Right renal pelvis (tissue), 4 donors: ENCODE data around the gene CELA1. TPM values are rescaled to one million over a fixed set of nuclear protein-coding genes. Genes with fewer than 3 reads are reported as not detected.
"Not testable (repeated sequence)": the region's sequence is repeated elsewhere in the genome, so short reads cannot be mapped to it uniquely, and the experiment has no call there.

ENCODE experiments used
- DNase-seq, 4 donors: peaks; one replicate each; pipeline ENCODE4 v3.0.0-alpha.2; 2013; ENCODE audit warnings: low read depth in 4 of 4, low spot score in 3 of 4, missing footprints in 1 of 4
- polyA plus RNA-seq, 4 donors: library from polyadenylated mRNA; unstranded; fragments of 120-200 nt; gene quantifications; one replicate each; pipeline ENCODE4 v1.2.1, GENCODE V29; 2013; ENCODE audit not compliant: insufficient read length in 4 of 4

Gene CELA1
- polyA plus RNA-seq, 4 donors = not detected

DNA sequence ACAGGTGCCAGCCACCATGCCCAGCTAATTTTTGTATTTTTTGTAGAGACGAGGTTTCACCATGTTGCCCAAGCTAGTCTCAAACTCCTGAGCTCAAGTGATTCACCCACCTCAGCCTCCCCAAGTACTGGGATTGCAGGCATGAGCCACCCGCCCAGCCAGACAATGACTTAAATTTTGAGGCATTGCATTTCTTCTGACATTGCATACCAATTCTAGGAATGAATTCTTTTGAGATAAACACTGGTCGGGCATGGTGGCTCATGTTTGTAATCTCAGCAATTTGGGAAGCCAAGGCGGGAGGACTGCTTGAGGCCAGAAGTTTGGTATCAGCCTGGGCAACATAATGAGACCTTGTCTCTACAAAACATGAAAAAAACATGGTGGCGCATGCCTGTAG, 2.5 kb upstream of the CELA1 start:
- no peak for DNase-seq

DNA sequence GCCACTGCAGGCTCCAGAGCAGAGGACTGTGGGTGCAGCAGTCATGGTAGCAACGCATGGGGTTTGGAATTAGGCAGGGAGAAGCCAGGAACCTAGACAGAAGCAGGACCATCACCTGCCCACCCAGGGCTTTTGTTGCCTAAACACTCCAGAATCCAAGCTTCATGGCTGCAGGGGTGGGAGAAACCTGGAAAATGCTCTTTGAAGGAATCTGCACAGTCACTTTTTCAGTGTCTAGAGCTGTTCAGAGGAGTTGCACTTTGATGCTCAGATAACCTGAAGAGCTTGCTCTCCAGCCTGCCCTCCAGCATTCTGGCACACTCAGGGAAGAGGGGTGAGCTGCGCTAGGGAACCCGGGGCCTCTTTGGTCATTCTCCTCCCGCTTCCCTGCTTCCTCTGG, 1.6 kb upstream of the CELA1 start:
- DNase-seq = no peak

DNA sequence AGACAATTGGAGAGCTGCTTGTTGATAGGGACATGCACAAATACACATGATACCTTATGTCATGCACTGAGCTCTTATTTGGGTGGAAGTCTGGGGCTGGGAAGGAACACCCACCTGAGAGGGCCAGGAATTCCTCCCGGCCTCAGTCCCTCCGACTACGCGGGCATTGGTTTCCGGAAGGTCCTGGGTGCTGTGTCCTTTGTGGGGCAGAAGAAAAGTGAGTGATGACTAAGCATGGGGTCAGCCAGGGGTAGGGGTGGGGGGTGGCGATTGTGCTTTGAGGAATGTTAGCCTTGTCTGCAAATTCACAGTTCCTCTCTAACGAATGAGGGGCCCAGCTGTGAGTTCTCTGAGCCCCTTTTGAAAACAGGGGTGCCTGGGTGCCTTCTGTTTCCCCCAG, 798 bp downstream of the CELA1 start:
- no peak for DNase-seq

DNA sequence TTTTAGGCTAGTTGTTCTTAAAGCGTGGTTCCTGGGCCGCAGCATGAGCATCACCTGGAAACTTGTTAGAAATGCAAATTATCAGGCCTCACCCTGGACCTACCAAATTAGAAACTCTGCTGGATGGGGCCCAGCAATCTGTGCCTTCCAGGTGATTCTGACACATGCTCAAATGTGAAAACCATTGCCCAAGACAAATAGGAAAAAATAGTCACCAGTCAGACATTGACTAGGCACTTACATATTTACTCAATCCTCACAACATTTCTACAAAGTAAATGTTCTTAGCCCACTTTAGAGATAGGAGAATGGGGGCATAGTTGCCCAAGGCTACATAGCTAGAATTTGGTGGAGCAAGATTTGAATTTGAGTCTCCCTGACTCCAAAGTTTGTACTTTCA, 3.3 kb downstream of the CELA1 start:
- no peak for DNase-seq

DNA sequence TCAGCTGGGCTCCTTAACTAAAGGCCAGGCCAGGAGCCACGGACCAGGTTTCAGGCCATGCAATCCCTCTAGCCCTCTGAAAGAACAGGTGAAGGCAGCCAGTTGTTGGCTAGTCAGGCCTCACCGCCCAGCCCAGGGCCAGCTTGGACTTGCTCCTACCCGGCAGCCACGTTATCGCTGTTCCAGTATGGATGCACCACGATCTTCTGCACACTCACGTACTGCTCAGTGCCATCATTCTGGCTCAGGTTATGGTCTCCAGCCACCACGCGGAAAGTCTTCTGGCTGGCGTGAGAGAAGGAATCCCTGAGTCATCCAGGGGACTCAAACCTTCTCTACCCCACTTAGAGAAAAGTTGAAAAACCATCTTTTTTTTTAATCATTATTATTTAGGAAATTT, 4.1 kb downstream of the CELA1 start:
- no peak for DNase-seq

DNA sequence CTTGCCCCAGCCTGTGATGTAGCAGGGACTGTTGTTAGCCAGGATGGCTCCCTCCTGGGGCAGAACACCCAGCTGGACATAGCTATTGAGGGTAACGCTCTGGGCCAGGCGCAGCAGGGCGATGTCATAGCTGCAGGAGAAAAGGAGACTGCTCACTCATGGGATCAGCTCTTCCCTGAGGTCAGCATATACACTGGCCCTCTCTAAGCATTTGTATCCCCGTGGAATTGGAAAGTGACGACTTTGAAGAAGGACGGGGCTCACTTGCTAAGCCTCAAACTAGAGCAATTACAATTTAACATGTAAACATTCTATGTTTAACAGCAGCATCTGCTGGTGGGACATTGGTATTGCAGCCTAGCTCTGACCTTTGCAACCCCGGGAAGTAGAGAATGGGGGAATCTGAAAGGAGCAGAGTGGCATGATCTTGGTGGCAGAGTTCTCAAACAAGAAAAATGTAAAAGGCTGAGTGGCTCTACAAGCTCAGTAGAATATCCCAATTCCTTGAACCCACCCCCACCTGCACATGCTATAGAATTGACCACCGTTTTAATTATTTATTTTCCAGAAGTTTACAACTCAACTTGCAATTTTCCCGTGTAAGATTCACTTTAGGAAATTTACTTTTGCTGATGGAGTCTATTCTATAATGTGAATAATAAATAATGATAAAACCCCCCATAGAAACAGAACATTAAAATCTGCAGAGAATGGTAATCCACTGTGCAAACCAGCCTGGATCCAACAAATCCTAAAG, 5.0 kb downstream of the CELA1 start:
- DNase-seq = peak; percentile 55 to 74 (median 56)

DNA sequence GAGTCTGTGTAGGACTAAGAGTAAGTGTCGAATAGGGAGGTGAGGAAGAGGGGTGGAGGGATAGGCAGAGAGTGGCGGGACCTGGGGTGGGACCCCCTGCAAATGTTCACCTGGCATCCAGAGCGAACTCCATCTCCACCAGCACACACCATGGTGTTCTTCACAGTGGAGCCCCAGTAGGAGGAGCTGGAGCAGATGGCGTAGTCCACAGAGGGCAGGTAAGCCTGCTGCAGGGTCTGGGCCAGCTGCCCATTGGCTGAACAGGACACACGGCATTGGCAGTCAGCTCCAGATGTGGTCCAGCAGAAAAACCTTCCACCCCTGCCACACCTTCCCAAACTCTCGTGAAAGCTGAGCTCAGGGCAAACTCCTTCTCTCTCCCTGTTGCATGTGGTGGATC, 6.7 kb downstream of the CELA1 start:
- no peak for DNase-seq

DNA sequence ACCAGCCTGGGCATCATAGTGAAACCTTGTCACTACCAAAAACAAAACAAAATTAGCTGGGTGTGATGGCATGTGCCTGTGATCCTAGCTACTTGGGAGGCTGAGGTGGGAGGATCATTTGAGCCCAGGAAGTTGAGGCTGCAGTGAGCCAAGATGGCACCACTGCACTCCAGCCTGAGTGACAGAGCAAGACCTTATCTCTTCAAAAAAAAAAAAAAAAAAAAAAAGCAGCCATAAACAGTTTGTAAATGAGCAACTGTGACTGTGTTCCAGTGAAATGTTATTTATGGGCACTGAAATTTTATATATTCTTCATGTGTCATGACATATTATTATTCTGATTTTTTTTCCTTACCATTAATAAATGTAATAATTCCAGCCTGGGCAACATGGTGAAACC, 9.1 kb downstream of the CELA1 start:
- DNase-seq = not testable (repeated sequence)

DNA sequence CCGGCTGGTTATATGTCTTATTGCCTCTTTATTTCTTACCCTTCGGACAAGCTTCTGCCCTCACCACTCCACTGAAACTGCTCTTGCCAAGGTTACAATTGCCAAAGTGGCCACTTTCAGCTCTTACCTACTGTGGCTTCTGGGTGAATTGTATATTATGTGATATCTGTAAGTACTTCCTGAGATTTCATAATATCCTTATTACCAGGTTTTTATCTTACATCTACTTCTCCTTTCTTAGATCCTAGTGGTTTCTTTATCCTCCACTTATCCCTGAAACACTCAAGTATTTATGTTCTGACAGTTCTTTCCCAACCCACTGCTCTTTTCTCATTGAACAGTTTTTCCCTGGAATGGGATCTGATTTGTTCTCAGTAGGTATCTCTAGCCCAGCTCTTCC, 10.5 kb downstream of the CELA1 start:
- no peak for DNase-seq

DNA sequence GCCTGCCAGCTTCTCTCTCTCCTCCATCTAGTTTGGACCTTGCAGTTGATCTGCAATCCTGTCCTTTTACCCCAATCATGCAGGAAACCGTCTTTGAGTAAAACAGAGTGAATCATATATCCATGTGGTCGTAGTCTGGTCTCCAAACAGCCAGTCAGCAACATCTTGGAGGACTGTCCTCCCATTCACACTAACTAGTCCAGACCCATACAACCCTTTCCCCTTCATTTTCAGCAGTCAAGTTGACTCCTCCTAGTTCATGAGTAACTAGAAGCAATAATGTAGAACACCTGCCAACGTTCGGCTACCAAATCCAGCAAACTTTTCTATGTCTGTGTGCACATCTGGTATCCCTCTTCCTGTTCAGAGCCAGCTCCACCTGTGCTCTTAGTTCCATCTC, 11.7 kb downstream of the CELA1 start:
- no peak for DNase-seq

DNA sequence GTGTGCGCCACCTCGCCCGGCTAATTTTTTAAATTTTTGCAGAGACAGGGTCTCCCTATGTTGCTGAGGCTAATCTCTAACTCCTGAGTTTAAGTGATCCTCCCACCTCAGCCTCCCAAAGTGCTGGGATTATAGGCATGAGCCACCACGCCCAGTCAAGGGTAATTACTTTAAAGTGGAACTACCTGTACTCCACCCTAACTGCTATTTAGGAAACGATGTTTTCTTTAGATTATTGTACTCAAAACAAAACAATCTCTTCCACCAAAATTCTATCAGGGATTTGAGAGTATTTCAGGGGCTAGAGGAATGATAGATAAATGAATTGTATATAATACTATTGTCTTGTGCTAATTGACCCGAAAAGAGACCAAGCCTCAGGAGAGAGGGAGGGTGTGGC, 12.9 kb downstream of the CELA1 start:
- no peak for DNase-seq

DNA sequence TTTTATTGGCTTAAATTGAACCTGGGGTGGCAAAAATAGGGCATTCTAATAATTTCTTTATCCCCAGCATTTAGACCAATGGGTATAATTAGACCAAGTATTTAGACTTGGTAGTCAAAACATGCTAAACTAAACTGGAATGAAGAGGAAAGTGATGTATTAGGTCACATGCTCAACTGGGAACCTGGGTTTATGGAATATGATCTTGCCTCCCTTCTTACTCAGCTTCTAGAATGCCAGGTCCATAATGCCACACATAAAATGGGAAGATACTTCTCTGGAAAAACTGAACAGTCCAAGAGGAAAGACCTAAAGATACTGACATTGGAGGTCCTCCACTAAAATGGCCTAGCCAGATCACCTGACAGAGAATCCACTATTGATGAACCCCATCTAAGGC, 16.3 kb downstream of the CELA1 start:
- no peak for DNase-seq

DNA sequence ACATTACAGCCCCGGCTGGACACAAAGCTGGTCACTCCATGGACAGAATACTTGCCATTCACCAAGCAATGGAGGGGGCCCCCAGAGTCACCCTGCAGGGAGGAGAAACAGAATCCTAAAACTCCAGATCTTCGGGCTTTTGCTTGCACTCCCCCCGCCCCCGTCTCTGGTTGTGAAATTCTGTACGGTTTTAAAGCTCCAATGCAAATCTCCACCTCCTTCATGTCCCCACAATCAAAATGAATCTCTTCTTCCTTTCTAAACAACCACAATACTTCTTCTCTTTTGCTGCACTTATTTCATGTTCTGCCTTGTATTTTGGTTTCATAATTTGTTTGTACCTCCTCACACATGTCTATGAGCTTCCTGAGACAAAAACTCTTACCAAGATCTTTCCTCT, 16.7 kb downstream of the CELA1 start:
- DNase-seq = no peak

DNA sequence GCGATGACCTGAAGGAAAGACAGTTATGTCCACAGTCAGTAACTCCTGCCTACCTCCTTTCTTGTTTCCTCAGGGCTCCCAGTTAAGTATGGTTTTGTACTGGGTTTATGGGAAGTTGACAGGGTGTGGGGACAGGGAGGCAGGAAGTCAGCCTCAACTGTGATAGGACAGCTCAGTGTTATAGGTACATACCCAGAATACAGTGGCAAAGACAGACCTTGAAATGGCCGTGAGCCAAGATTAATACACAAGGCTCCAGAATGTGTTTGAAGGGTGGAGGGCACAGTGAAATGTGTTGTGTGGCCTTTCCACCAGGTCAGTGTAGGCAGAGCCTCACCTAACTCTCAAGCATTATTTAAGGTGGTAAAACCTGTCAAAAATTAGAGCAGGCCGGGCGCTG, 17.9 kb downstream of the CELA1 start:
- DNase-seq = no peak

DNA sequence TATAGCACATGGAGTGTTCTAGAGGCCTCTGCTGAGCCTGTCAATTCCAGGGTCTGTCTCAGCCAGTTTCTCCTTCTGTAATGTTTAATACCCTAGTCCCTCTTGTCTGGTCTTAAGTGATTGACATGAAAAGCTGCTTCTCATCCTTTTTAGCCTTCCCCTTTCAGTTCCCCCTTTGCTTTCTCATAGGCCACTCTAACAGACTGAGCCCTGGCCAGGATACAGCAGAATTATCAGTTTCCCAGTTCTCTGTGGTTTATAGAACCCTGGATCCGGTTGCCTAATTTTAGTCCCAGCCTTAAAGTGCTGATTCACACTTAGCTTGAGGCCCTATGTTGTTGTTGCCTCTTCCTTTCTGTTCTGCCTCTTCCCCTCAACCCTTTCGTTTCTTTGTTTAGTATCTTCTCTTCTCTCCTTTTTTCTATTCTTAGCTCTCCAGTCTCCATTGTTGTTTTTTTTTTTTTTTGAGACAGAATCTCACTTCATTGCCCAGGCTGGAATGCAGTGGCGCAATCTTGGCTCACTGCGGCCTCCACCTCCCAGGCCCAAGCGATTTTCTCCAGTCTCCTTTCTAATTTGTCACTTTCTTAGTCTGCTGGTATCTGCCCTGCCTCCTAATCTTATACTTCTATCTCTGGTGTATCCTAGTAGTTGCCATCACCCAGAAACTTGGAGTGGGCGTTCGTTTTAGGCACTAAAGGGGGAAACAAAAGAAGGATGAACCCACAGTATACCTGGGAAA, 19.6 kb downstream of the CELA1 start:
- DNase-seq = no peak

DNA sequence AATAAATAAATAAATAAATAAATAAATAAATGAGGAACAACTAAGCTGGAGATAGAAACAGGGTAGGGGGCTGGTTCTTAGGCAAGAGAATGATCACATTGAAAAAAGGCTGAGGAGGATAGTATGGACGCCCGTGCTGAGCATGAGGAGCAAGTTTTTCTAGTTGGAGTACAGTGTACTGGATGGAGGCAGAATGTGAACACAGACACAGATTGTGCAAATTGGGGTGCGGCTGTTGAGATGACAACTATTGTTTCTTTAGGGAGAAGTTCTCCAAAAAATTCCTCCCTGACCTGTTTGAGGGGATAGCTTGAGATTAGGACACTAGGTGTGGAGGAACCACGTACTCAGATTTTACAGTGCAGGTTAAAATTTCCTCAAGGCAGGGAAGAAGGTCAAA, 21.5 kb downstream of the CELA1 start:
- DNase-seq = no peak

DNA sequence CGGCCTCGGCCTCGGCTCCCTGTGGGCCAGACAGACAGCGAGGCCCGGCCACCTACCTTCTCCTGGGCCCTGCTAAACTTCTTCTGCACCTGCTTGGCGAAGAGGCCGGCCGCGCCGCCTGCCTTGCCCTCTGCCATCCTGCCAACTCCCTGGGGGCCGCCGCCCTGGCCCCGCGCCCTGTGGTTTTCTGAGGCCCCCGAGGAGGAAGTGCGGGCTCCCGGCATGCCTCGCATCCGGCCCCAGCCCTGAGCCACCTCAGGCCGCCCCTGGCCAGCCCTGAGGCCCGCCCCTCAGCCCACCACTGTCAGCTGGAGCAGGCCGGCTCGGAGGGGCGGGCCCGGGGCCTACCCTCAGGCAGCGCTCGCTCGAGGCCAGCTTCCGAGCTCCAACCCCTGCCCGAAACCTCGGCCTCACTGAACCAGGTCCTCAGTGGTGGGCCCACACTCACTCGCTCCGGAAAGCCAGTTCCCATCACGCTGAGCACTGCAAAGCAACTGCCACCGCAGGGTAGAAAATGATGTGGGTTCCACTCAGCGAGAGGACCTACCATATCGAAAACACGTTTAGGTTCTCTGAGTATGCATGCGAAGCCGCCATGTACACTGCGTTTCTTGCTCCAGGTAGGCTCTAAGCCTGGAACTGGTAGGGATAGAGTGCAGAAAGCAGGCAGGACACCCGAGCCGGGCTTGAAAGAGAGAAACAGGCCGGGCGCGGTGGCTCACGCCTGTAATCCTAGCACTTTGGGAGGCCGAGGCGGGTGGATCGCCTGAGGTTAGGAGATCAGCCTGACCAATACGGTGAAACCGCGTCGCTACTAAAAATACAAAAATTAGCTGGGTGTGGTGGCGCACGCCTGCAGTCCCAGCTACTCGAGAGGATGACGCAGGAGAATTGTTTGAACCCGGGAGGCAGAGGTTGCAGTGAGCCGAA, 22.2 kb downstream of the CELA1 start, which contains the start of gene BIN2:
Gene BIN2 (minus strand): TSS at position 209 of the 930 bp plus-strand sequence. CDS start 72 bp downstream, at position 137.
- no peak for DNase-seq

DNA sequence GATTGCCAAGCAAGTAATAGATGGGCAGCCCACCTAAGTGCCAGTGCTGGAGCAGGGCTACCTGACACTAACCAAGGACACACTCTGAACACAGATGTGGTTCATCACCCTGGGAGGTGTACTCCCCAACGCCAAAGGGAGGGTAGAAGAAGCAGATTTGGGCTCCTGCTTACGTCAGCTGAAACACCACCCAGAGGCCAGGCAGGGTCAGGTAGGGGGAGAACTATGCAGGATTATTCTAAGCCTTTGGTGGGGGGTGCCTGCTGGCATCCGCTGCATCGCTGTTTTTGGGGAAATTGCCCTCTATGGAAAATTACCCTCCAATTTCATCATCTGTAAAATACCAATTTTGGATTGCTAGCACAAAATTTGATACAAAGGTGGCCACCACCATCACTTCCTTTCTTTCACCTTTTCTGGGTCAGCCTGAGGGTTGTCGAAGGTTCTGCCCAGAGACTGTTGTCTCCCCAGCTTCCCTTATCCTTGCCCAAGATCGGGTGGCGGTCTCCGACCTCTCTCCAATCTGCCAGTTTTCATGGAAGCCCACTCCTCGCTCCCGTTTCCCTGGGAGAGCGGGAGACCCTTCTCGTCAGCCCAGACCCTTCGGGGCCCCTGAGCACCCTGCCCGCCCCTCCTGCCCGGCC, 23.0 kb downstream of the CELA1 start:
- DNase-seq = no peak

DNA sequence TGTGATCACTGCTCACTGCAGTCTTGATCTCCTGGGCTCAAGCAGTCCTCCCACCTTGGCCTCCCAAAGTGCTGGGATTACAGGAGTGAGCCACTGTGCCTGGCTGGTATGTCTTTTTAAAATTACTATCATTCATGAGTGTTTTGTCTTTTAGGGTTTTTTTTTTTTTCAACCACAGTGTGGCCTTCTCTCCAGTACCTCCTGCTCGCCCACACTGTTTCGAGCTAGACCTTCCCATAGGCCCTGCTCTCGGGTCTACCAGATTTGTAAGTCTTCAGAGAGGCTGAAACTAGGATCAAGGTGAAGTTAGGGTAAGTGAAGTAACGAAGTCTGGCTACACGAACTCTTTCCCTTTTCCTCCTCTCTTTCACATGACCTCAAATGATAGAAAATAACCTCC, 24.0 kb downstream of the CELA1 start:
- DNase-seq = no peak

DNA sequence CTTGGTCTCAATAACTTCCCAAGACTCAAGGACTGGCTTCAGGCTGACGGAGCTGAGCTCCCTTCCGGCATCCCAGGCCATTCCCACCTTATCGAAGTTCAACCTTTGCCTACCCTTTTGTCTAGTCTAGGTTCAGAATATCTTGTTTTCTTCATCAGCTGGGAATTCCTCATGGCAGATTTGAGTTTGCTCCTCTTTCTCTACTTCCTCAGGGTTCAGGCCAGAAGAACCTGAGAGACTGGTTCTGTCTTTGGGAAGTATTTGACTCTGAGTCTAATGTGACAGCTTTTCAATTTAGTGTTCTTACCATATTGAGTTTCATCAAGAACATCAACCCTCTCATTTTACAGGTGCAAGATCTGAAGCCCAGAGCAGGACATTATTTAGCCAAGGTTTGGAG, 24.6 kb downstream of the CELA1 start:
- DNase-seq = no peak
